Forelimb muscle (tissue), 1 donor: ENCODE measurements around the gene NFATC1. TPM values are rescaled to one million over a fixed set of nuclear protein-coding genes. Genes with fewer than 3 reads are reported as not detected.
"Not testable (repeated sequence)": the region's sequence is repeated elsewhere in the genome, so short reads cannot be mapped to it uniquely, and the experiment has no call there.

ENCODE experiments used
- DNase-seq: peaks from one replicate; pipeline ENCODE4 v3.0.0-alpha.2; 2013; ENCODE audit warnings: low read depth
- polyA plus RNA-seq: library from polyadenylated mRNA; unstranded; fragments of 120-200 nt; gene quantifications from one replicate; pipeline ENCODE4 v1.2.1, GENCODE V29; 2013; ENCODE audit not compliant: insufficient read length

The NFATC1 gene
- polyA plus RNA-seq, 1 donor = 10.2 TPM

DNA sequence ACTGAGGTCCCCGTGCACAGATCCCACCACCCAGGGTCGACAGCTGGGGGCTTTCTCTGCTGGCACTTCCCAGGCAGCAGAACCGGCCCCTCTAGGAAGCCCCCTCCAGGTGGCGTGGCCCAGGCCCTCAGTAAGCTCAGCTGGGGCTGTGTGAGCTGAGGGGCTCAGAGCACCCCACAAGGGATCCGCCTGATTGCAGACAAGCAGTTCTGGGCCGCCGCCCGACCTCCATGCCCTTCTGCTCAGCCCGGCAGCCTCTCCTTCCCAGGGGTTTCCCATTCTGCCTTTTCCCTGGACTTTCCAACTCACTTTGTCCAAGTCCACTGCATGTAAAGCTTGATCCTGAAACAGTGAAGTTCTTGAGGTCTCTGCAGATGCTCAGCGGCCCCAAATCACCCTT, 76.4 kb downstream of the NFATC1 start:
- no peak for DNase-seq

DNA sequence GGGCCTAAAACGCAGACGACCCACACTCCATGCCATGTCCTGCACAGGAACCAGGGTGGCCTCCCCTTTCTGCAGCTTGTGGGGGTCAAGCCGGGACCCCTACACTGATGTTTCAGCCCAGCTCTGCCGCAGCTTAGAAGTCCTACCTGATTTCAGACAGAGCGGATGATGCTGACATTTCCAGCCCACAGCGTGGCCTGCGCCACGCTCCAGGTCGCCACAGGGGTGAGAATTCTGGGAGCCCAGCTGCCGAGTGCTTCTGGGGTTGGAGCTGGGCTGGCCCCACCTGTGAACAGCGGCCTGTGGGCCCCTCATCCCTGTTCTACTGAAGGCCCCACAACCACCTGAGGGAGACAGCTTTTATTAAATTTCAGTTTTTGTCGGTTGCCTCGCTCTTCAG, 77.2 kb downstream of the NFATC1 start:
- DNase-seq = no peak

DNA sequence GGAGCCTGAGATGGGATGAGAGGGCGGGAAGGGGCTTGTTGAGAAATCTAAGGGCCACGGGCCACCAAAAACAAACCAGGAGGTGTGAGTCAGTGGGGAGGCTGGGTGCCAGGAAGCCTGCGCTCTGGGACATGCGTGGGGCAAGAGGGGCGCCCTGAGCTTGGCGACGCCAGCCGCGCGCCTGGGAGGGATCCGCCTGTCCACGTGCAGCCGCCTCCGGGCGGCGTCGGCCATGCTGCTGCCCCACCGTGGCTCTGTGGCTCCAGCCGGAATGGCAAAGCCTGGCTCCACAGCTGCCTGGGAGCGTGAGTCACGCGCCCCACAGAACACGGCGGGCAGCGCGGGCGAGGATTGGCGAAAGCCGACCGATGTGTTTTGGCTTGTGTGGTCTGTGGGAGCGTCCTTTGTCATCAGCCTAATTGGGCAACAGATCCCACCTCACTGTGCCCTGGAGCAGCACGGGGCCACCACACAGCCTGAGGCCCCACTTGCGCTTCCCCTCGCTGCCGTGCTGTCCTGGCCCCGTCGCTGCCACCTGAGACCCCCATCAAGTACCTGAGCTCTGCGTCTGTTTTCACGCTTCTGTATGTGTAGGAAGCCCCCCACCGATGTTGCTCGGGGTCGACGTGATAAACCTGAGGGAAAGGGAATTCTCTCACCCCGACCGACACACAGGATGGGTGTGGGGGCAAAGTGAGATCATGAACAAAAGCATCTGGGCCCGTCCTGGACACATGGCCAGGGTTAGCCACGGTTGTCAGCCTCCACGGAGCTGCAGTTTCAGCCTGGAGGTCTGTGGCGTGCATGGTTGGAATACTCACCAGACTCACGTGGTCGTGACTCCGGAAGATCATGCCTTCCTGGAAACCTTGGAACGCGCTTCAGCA, 80.5 kb downstream of the NFATC1 start:
- no peak for DNase-seq

DNA sequence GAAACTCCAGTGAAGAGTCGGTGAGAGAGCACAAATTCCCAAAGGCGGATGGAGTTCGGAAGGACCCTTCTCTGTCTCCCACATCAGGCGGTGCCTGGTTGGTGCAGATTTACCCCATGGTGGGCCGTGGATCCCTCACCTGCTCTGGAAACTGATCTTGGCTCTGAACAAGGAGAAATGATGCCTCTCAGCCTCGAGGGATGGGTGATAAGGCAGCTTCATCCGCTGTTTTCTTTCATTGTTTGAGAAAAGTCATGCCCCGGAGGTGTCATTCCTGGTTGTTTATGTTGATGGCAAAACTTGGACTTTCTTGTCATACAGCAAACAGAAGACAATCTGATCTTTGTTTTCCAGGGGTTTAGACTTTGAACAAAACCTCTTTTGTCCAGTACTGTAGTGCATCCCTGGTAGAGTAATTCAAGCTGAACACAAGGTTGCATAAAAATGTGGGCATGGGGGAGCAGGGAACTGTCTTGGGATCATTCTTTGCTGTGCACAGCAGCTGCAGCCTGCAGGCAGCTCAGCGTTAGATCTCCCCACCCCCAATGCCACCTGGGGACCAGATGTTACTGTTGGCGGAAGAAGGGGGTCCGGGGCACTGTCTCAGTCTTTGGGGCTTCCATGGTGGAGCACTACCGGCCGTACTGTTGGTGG, 81.3 kb downstream of the NFATC1 start:
- no peak for DNase-seq

DNA sequence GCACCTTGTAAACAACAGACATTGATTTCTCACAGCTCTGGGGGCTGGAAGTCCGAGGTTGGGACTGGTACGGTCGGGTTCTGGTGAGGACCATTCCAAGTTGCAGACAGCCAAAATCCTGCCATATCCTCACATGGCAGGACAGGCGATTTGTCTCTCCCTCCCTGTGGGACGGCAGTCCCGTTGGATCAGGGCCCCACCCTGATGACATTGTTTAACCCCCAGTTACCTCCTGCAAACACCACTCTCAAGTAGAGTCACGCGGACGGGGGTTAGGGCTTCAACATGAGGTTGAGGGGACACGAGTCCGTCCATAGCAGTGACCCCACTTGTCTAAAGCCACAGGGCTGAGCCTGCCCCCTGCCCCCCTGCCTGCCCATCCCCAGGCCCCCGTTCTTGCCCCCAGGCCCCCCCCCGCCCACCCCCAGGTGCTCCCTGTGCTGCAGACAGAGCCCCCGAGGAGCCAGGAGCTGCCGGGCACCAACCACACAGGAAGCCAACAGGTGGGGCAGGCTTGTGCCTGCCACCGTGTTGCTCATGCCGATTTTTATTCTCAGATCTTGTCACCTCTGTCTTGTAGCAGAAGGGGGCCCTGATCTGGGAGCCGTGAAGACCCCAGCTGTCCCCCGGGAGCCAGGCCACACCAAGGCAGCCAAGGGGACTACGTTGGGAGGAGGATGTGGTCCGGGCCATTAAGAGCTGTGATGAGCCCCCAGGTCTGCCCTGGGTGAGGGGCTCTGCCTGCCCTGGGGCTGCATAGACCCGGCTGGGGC, 82.2 kb downstream of the NFATC1 start:
- DNase-seq = no peak

DNA sequence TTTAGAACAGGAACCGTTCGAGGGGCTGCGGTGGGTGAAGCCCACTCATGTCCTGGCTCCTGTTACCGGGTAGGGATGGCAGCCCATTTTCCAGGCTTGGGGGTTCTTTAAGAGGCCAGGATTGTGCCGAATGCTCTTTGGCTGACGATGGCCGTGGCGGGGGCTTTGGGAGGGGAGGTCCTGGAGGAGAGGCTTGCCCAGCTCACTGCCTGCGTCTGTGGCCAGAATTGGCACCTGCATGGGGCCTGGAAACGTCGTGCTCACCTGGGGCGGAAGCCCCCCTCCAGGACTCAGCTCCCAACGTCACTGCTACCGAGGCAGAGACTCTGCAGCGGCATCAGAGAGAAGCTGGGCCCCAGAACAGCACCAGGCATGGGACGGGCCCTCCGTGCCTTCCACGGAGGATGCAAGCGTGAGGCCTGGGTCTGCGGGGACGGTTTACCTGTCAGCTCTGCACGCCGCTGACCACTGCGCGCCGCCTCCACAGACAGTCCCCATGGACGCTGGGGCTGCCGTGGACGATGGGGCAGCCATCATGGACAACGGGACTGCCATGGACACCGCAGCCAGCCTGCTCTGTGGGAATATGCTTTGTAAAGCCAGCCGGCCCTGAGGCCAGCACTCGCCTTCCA, 82.9 kb downstream of the NFATC1 start:
- no peak for DNase-seq

DNA sequence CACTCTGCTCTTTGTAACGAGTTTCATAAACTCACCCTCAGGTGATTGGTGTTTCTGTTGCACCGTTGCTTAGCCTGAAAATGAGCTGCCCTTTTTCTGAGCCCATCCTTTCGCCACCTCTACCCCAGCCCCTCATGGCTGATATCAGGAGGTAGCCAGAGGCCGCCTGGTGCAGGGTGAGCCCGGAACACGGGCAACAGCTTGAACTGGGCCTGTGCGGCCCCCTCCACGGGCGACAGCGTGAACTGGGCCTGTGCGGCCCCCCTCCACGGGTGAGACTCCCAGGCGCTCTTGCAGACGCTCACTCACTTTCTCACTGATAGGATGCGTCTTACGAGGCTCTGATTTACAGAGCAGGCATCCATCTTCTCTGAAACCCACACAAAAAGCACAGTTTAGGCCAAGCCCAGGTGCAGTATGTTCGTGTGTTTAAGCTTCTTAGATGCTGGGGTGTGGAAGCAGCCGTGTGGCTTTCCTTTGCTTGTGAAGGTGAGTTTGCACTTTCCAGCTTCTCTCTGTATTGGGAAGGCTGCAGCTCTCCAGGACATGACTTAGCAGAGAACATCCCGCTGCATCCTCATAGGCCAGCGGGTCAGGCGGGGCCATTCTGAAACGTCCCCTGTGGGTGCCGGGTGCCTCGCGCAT, 83.5 kb downstream of the NFATC1 start:
- DNase-seq = no peak

DNA sequence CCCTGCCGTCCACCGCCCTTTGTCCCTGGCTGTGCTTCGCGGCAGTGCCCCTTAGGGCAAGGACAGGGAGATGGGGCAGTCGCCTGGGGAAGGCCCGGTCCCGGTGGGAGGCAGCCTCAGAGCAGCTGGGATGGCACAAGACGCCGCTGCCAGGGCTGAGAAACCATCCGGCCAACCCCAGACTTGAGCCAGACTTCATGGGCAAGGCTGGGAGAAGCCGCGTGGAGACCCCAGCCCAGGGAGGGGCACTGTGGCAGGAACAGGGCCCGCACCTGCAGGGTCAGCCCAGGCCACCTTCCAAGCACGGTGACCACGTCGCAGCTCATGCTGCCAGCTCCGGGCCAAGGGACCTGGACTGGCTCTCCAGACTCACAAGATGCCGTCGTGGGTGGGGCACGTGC, 84.0 kb downstream of the NFATC1 start:
- no peak for DNase-seq

DNA sequence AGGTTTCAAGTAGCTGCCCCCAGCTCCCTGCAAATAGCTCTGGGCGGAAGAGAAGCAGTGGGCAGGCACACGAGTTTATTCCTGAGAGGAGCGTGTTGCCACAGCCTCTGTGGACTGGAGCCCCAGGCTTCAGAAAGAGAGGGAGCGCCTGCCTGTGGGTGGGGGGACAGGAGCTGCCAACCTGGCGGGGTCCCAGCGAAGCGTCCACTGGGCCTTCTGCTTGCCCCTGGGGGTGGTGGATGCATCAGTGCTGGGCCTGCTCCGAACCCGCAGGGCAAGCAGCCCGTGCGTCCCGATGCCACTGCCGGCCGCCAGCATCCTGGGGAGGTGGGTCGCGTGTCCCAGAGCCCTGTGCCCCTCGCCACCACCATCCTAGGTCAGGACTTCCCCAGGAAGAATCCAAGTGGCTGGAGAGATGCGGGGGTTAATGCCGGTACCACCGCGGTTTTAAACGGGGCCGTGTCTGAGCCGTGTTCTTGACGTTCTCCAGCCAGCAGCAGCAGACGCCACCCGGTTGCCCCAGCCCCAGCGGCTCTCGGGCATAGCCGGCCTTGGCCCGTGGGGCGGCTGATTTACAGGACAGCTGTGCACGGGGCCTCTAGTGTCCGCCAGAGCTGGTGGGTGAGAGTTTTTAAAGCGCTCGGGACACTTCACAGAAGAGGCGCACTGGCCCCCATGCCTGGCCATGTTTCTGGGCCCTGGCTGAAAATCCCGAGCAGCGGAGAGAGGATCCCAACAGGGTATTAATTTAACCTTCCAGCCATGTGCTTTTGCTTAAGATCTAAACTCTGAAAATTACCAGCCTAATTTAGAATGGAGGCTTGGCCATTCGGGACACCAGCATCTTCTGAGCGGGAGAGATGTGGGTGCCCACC, 84.7 kb downstream of the NFATC1 start:
- DNase-seq = no peak

DNA sequence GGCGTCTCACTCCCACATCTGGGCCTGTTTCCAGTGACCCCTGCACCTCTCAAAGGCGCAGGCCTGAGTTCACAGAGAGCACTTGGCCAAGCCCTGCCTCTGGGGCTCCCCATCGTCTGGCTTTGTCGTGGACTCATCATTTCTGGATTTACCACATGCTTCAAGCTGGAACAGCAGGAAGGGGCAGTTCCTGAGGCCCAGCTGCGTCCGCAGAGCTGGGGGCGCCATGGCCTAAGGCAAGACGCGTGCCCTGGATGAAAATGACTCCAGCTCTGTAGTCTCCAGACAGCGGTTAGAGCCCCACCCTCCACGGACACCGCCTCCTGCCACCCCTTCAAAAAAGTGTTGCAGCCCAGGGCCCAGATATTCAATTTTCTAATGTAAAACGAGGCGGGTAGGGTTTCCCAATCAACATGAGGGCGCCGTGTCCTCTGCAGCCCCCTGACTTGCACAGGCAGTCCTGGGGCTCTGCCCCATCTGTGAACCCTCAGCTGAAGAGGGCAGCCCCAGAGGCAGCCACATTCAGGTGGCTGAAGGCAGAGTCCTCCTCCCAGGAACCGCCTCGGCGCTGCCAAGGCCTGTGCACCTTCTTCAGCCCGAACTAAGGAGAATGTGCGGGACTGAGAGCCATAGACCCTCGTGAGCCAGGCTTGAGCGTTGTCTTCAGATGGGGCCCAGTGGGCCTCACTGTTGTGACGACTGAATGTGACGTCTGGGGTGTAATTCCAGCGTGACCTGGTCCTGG, 85.5 kb downstream of the NFATC1 start:
- DNase-seq = no peak

DNA sequence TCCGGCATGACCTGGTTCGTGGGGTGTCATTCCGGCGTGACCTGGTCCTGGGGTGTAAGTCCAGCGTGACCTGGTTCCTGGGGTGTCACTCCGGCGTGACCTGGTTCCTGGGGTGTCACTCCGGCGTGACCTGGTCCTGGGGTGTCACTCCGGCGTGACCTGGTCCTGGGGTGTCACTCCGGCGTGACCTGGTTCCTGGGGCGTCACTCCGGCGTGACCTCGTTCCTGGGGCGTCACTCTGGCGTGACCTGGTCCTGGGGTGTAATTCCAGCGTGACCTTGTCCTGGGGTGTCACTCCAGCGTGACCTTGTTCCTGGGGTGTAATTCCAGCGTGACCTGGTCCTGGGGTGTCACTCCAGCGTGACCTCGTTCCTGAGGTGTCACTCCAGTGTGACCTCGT, 87.7 kb downstream of the NFATC1 start:
- not testable (repeated sequence) for DNase-seq

DNA sequence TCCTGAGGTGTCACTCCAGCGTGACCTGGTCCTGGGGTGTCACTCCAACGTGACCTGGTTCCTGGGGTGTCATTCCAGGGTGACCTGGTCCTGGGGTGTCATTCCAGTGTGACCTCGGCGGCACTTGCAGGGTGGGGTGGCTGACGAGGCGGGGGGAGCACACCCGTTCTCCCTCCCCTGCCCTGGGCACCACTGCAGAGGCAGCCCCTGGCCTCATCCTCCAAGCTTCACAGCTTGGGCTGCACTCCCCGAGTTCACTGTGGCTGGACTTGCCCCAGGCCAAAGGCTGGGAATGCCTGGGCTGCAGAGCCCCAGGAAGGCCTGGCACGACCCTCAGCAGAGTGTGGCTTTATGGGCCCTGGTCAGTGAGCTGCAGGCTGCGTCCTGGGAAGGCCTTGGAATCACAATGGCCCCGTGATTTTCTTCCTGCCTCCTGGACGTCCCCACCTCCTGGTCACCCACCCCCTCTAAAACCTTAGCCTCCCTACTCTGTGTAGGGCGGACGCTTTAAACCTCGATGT, 88.3 kb downstream of the NFATC1 start:
- DNase-seq = no peak

DNA sequence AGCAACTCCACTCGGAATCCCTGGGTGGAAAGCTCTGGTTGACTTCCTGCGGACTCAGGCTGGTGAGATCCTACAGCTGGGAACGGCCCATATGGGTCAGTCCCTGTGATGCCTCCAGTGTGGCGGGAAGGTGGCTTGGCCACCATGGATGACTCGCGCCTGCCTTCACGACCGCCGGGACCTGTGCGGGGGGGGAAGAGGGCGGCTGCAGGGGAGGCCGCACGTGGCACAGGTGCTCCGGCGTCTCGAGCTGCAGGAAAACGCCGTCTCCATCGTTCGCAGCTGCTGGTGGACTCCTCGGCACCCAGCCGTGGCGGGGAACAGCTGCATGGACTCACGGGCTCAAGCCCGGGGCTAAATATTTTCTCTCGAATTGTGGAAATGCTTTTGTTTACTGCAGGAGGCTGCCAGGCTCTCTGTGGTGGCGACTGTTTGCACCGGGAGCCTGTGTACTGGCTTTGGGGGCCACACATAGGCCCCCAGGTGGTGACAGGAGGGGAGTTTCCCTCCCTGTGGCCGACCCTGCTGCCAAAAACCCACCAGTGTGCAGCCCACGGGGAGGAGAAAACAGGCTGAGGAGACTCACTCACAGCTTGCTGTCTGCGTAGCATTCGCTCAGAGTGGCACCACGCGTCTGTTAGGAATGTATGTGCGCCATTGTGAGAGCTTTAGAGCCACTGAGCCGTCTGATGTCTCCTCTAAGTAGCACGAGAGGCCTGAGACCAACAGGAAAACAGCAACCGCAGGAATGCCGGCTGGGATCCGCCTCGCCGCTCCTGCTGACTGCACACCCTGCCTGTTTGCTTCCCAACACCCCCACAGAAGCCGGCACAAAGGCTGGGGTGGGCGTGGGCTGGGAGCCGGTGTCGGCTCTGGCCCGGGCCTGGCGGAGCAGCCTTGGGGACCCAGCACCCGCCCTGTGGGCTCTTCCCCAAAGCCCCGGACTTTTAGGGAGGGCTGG, 89.2 kb downstream of the NFATC1 start:
- DNase-seq = no peak

DNA sequence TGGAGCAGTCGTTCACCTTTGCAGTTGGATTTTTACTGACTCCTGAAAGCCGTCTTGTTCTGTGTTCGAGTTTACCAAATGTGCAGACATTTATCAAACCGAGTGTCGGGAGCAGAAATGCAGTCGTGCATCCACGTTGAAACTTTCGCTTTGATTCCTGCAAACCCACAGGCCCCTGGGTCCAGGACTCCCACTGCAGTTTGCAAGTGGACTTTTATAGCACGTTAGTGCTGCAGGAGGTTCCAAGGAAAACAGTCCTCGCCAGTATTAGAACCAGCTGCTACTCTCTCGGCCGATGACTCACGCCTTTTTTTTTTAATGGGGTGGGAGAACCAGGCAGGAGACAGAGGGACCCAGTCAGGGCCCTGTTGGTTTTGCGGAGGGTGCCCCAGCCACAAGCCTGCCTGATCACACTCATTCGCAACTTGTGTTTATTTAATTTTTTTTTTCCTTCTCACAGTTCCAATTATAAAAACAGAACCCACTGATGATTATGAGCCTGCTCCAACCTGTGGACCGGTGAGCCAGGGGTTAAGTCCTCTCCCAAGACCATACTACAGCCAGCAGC, 90.1 kb downstream of the NFATC1 start:
- no peak for DNase-seq

DNA sequence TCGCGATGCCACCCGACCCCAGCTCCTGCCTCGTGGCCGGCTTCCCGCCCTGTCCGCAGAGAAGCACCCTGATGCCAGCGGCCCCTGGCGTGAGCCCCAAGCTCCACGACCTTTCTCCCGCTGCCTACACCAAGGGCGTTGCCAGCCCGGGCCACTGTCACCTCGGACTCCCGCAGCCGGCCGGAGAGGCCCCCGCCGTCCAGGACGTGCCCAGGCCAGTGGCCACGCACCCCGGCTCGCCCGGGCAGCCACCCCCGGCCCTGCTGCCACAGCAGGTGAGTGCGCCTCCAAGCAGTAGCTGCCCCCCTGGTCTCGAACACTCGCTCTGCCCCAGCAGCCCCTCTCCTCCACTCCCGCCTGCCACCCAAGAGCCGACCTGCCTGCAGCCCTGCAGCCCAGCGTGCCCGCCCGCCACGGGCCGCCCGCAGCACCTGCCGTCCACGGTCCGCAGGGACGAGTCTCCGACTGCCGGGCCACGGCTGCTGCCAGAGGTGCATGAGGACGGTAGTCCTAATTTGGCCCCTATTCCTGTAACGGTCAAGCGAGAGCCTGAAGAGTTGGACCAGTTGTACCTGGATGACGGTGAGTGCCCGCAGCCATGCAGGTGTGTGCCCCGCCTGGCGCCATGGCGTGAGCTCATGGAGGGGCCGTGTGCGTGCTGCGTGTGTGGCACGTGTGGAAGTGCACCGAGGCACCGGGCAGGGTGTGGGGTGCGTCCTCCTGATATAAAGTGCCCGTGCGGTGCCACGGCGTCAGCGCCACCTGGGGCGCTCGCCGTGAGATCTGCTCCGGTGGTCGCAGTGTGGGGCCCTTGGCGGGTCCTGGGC, 90.8 kb downstream of the NFATC1 start:
- DNase-seq = no peak

DNA sequence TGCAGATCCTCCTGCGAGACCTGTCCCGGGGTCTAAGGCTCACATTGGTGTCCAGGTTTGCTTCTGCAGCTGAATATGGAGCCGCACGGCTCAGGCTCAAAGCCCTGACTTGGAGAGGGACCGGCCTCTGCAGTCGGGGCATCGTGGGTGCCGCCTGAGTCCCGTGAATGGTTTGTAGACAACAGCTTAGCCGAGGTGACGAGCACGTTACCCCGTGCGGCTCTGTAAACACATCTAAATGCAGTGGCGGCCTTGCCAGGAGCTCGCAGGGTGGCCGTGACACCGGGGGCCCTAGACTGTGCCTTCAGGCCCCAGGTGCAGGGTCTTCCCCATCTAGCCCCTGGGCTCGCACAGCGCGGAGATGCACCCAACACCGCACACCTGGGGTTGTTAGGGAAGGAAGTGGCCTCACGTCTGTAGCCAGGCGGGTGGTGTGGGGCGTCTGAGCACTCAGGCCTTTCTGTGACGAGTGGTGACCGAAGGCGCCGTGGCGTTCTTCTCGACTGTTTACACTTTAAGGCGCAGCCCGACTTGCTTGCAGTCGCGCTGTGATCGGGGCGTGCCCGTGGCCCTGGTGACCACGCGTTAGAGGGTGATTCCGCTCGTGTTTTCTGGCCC, 91.6 kb downstream of the NFATC1 start:
- DNase-seq = no peak

DNA sequence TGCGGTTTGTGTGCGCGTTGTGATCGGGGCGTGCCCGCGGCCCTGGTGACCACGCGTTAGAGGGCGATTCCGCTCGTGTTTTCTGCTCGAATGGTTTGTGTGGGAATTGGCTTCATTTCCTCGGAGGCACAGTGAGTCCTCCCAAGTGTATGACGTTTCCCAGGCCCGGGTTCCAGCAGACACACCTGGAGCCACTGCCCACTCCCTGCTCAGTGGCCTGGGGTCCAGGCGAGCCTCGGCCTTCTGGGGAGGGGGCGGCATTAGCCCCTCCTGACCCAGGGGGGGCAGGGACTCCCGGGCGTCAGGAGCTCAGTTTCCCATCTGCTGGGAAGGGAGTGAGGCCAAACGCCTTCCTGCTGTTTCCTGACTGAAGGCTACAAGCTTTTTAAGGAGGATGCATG, 92.1 kb downstream of the NFATC1 start:
- DNase-seq = no peak
